GM10847 (cell line): ENCODE measurements around the gene CHST9.

Experiments used
- POLR2A ChIP-seq: IDR thresholded peaks from 2 replicates; pipeline ENCODE4 v1.6.1; 2011; ENCODE audit not compliant: insufficient read length; ENCODE audit errors: extremely low read depth

CHST9 gene

GRCh38 chr18:27049969-27050368 lies 135.1 kb downstream of the CHST9 start:
- TF ChIP-seq POLR2A: no peak

GRCh38 chr18:27045342-27045741 lies 139.8 kb downstream of the CHST9 start:
- no peak for TF ChIP-seq POLR2A

GRCh38 chr18:27042177-27042576 lies 142.9 kb downstream of the CHST9 start:
- TF ChIP-seq POLR2A: no peak

- TF ChIP-seq POLR2A: no peak
These were observed 144.3 kb downstream of the CHST9 start for GRCh38 chr18:27040796-27041195.

- TF ChIP-seq POLR2A: no peak
These were observed 151.4 kb downstream of the CHST9 start for GRCh38 chr18:27033722-27034121.

- TF ChIP-seq POLR2A: no peak
These were observed 154.7 kb downstream of the CHST9 start for GRCh38 chr18:27030421-27030820.

GRCh38 chr18:27022477-27022876 lies 162.6 kb downstream of the CHST9 start:
- TF ChIP-seq POLR2A: no peak

GRCh38 chr18:27017901-27018500 lies 167.1 kb downstream of the CHST9 start:
- no peak for TF ChIP-seq POLR2A

- TF ChIP-seq POLR2A: no peak
These were observed 170.3 kb downstream of the CHST9 start for GRCh38 chr18:27014841-27015240.

GRCh38 chr18:27010784-27011183 lies 174.3 kb downstream of the CHST9 start:
- TF ChIP-seq POLR2A: no peak

- TF ChIP-seq POLR2A: no peak
These were observed 175.8 kb downstream of the CHST9 start for GRCh38 chr18:27009293-27009692.

GRCh38 chr18:27008575-27008974 lies 176.5 kb downstream of the CHST9 start:
- no peak for TF ChIP-seq POLR2A

GRCh38 chr18:27007880-27008279 lies 177.2 kb downstream of the CHST9 start:
- no peak for TF ChIP-seq POLR2A

- TF ChIP-seq POLR2A: no peak
These were observed 179.5 kb downstream of the CHST9 start for GRCh38 chr18:27005589-27005988.

GRCh38 chr18:27004056-27004829 lies 180.9 kb downstream of the CHST9 start:
- TF ChIP-seq POLR2A: no peak

GRCh38 chr18:26999797-27000196 lies 185.3 kb downstream of the CHST9 start:
- no peak for TF ChIP-seq POLR2A

GRCh38 chr18:26993568-26993967 lies 191.5 kb downstream of the CHST9 start:
- no peak for TF ChIP-seq POLR2A
